DOHH2 (cell line): Measurements from ENCODE around the gene NTMT2.

Source experiments
- H3F3A ChIP-seq: fragments of 200-600 bp; sonication (generic), shearing (Covaris generic); 2 replicates; pipeline ENCODE4 v1.6.0; 2016; ENCODE audit warnings: antibody characterized with exemption, mild to moderate bottlenecking; ENCODE audit not compliant: control insufficient read depth, insufficient read depth
- H3K27ac ChIP-seq: fragments of 200-600 bp; sonication (generic); 2 replicates; pipeline ENCODE4 v1.5.1; 2014; ENCODE audit warnings: low read depth, mild to moderate bottlenecking, low read length, moderate library complexity
- H3K27me3 ChIP-seq: fragments of 200-600 bp; sonication (generic); 2 replicates; pipeline ENCODE4 v1.6.1; 2014; ENCODE audit warnings: mild to moderate bottlenecking, low read length, mixed read lengths; ENCODE audit not compliant: control insufficient read depth
- H3K36me3 ChIP-seq: fragments of 200-600 bp; sonication (generic); 2 replicates; pipeline ENCODE4 v1.6.1; 2014; ENCODE audit warnings: mild to moderate bottlenecking, low read length, moderate library complexity, mixed read lengths; ENCODE audit not compliant: control insufficient read depth
- H3K4me1 ChIP-seq: fragments of 200-600 bp; sonication (generic); 2 replicates; pipeline ENCODE4 v1.6.1; 2014; ENCODE audit warnings: mild to moderate bottlenecking, low read length, mixed read lengths; ENCODE audit not compliant: control insufficient read depth
- H3K4me2 ChIP-seq: fragments of 200-600 bp; sonication (generic); 2 replicates; pipeline ENCODE4 v1.6.0; 2014; ENCODE audit warnings: mild to moderate bottlenecking, low read length, moderate library complexity
- H3K4me3 ChIP-seq: fragments of 200-600 bp; sonication (generic); 2 replicates; pipeline ENCODE4 v1.5.1; 2014; ENCODE audit warnings: mild to moderate bottlenecking, low read length, mixed read lengths
- H3K79me2 ChIP-seq: fragments of 200-600 bp; sonication (generic); 2 replicates; pipeline ENCODE4 v1.6.1; 2014; ENCODE audit warnings: mild to moderate bottlenecking, low read length, mixed read lengths; ENCODE audit not compliant: control insufficient read depth
- H3K9me2 ChIP-seq: fragments of 200-600 bp; sonication (generic); replicated peaks from 2 replicates; pipeline ENCODE4 v1.6.1; 2014; ENCODE audit warnings: mild to moderate bottlenecking, low read length, mixed read lengths; ENCODE audit not compliant: control insufficient read depth
- H3K9me3 ChIP-seq: fragments of 200-600 bp; sonication (generic); 2 replicates; pipeline ENCODE4 v1.6.1; 2014; ENCODE audit warnings: antibody characterized with exemption, low read length, mixed read lengths; ENCODE audit not compliant: control insufficient read depth, insufficient read depth
- H4K20me1 ChIP-seq: fragments of 200-600 bp; sonication (generic); 2 replicates; pipeline ENCODE4 v1.6.0; 2014; ENCODE audit warnings: low read depth, mild to moderate bottlenecking, antibody characterized with exemption, low read length, moderate library complexity; ENCODE audit not compliant: control insufficient read depth, insufficient read depth
- CTCF ChIP-seq: fragments of 200-600 bp; sonication (generic); IDR thresholded peaks from one replicate; pipeline ENCODE4 v1.5.1; 2014; ENCODE audit warnings: antibody characterized with exemption, mild to moderate bottlenecking, low read depth, low read length; ENCODE audit not compliant: poor library complexity, severe bottlenecking
- EZH2phosphoT487 ChIP-seq: fragments of 200-600 bp; sonication (generic); IDR thresholded peaks from 2 replicates; pipeline ENCODE4 v1.6.1; 2017; ENCODE audit warnings: borderline replicate concordance, mild to moderate bottlenecking, antibody characterized with exemption, low read length, moderate library complexity, mixed read lengths

The NTMT2 gene

GRCh38 chr1:170196490-170197236 is 50.9 kb downstream of the NTMT2 start:
- Histone ChIP-seq H3K36me3 (no peaks in the 10 kb centered on the region), H3K4me1 (no peaks in the 10 kb centered on the region), H3K27me3 (no peaks in the 10 kb centered on the region), H3K9me3 (no peaks in the 10 kb centered on the region), H3F3A (no peaks in the 10 kb centered on the region), H3K79me2 (no peaks in the 10 kb centered on the region), H3K4me2 (no peak overlapping the region), H4K20me1 (no peaks in the 10 kb centered on the region), H3K4me3 (no peak overlapping the region), H3K27ac (no peak overlapping the region), H3K9me2 (no peaks in the 10 kb centered on the region)
- TF ChIP-seq EZH2phosphoT487 (no peak), CTCF (no peak)

DNA sequence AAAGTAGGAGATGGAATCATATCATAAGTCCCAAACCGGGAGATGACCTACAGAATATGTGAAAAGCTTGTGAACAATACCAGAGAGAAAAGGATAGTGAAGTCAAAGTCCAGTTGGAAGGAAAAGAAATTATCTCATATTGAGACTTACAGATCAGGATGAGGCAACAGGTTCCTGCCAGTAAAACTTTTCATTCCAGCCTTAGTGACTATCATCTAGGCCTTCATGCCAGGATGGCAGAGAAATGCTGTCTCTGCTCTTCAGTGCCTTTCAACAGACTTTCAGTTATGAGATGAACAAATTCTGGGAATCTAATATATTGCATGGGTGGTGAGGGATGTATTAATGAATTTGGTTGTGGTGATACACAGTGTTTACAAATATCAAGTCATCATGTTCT is 52.3 kb downstream of the NTMT2 start:
- Histone ChIP-seq H3K27ac (no peak overlapping the region), H4K20me1 (no peaks in the 10 kb centered on the region), H3K9me3 (no peaks in the 10 kb centered on the region), H3K79me2 (no peaks in the 10 kb centered on the region), H3F3A (no peaks in the 10 kb centered on the region), H3K36me3 (no peaks in the 10 kb centered on the region), H3K9me2 (no peaks in the 10 kb centered on the region), H3K27me3 (no peaks in the 10 kb centered on the region), H3K4me1 (no peaks in the 10 kb centered on the region), H3K4me3 (no peak overlapping the region), H3K4me2 (no peak overlapping the region)
- TF ChIP-seq CTCF: no peak
- no peak for TF ChIP-seq EZH2phosphoT487

GRCh38 chr1:170198584-170198983 is 52.8 kb downstream of the NTMT2 start:
- H3K27ac ChIP-seq: no peak overlapping the region
- TF ChIP-seq CTCF (no peak), EZH2phosphoT487 (no peak)
- no peaks in the 10 kb centered on the region for H3K4me1 ChIP-seq
- no peak overlapping the region for H3K4me2 ChIP-seq
- no peaks in the 10 kb centered on the region for H3K27me3 ChIP-seq
- H3K79me2 ChIP-seq: no peaks in the 10 kb centered on the region
- H3K9me3 ChIP-seq: no peaks in the 10 kb centered on the region
- no peaks in the 10 kb centered on the region for H3K9me2 ChIP-seq
- no peaks in the 10 kb centered on the region for H4K20me1 ChIP-seq
- H3F3A ChIP-seq: no peaks in the 10 kb centered on the region
- H3K36me3 ChIP-seq: no peaks in the 10 kb centered on the region
- no peak overlapping the region for H3K4me3 ChIP-seq
